NOMO-1 treated with DMSO at 0.1 percent for 48 hours (cell line): ENCODE data around the gene CEP83.

Experiments
- DNase-seq: peaks from one replicate; lab custom pipeline; 2025; ENCODE audit not compliant: unreplicated experiment; lab: John Stamatoyannopoulos, UW

CEP83 gene

GRCh38 chr12:94272280-94272679 lies 187.4 kb downstream of the CEP83 start:
- DNase-seq = no peak

- no peak for DNase-seq
Observed at GRCh38 chr12:94271351-94271750, 188.3 kb downstream of the CEP83 start.

GRCh38 chr12:94269316-94269999 lies 190.2 kb downstream of the CEP83 start:
- DNase-seq = no peak

DNA sequence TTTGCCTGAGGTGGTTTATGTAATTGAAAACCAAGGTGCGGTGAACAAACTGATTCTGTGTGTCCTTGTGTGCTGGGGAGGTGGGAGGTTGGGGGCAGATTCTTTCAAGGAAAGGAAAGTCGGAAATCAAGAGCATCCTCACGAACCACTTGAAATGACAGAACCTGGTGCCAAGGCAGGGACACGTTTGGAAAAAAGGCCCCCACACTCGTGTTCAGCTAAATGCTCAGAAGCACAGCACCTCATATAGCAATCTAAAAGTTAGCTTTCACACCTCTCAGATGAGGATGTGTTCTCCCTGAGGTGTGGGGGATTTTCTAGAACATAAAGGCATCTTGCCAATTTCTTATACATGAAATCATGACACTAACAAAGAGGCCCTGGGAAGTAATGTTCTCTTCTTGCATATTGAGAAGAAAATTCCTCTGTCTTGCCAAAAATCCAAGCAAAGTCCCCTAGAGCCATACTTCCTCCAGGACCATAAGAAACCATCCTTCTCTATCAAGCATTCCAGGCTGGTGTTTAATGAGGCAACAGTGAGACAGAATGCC lies 191.7 kb downstream of the CEP83 start:
- no peak for DNase-seq

GRCh38 chr12:94267537-94267872 lies 192.2 kb downstream of the CEP83 start:
- no peak for DNase-seq

DNA sequence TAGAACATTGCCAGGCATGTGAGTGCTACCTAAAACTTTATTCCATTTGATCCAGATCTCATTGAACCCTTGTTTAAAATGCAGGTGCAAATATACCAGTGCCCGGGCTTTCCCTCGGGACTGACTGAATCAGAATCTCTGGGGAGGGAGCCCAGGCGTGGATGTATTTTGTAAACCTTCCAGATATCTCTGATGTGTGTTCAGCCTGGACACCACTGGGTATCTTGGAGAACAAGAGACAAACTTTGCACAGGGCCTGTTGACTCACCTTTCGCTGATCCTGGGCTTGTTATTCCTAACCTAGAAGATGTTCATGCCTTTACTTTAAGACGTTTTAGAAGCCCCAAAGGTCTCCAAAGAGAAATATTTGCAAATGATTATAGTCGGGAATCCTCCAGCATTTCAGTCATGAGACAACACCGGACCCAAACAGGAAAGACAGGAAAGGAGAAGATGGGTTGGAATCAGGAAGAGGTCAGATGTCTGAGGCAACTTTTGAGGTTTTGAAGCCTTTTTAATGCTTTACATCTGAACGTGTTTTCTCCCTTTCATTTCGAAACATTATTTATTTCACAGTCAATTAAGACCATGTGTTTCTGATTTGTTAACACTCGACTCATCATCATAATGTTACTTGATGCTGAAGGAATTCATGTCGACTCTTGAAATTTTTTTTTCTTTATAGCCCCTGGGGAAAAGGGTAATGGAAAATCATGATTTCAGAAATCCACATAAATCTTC lies 192.7 kb downstream of the CEP83 start:
- DNase-seq = peak; percentile 73

DNA sequence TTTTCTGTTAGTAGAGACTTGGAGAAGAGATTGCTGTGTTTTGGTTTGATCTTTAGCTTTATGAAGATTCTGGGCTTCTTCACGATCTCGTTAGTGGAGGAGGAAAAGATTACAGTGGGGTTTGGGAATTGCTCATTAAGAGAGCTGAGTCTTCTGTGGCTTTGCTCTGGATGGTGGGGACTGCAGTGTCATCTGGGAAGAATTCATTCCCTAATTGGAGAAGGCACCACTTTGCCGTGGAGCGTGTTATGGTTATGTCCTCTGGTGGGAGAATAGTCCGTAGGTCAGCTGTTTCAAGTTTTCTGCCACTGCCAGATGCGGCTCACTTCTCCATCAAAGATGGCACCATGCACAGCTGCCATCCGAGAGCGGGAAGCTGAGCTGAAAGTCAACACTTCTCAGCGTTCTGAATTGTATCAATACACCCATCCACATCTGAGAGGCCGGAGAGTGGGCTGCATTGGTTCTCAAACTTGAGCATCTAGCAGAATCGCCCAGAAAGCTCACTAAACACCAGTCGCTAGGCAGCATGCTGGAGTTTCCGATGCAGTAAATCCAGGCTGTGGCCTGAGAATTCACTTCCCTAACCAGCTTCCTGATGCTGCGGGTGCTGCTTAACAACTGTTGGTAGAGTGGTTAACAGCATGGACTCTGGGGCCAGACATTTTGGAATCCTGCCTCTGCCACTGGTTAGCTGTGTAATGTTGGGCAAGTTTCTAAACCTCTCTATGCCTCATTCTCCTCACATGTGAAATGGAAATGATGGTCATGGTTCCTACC lies 193.5 kb downstream of the CEP83 start:
- DNase-seq = peak; percentile 20

GRCh38 chr12:94265539-94265938 lies 194.1 kb downstream of the CEP83 start:
- peak; percentile 13 for DNase-seq

- DNase-seq = no peak
Observed at GRCh38 chr12:94264736-94265485, 194.8 kb downstream of the CEP83 start.

DNA sequence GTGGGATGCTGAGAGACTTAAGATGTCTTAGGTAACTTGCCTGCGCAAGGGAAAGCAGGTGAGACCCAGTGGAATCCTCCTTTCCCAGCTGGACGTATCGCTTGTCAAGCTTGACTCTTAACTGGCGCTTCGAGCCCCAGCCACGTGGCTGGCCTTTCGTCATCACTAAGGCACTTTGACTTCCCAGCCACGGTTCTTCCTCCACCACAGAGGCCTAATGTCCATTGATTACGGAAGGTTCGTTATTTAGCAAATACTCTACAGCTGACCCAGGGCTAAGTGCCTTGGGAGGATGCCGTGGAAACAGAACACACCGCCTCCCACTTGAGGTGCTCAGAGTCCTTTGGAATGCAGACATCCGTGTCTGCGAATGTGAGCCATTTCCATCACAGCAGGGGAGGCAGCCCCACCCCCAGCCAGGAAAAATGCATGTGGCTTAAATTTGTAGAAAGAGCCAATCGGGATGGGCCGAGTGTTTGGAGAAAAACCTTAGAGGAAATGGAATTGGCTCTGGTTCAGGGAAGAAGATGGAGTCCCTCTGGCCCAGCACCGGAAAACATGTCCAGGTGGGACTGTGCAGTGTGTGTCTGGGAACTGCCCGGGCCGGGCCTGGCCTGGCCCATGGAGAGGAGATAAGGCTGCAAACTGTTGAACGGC lies 195.6 kb downstream of the CEP83 start:
- no peak for DNase-seq

GRCh38 chr12:94263011-94263811 lies 196.5 kb downstream of the CEP83 start:
- peak; percentile 86 for DNase-seq

DNA sequence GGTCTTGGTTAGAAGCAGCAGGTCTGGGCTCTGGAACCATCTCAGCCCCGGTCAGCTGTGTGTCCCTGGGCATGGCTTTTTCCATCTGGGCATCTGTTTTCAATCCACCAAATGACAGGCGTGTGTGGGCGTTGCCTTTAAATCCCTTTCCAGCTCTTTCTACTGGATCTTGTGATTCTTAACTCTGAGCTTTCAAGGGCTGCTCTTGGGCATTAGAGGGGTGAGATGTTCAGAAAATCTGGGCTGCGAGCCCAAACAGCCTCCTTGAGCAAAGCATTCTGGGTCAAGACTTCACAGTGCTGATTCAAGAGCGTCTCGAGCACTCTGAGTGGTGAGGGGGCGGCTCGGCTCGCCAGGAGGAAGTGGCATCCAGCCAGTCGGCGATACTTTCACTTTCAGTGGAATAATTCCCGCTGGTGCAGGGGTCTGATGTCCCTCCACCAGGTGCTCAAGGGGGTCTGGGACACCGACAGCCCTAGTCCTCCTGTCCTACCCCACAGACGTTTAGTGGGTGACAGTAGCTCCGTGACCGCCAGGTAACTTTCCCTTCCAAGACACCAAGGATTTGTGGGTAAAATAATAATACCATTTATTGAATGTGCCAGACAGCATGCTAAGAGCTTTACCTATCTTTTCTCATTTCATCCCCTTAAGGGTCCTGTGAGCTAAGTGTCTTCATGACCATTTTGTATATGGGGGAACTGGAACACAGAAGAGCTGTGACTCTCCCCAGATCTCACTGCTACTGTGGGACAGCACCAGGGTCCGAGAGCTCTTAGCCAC lies 197.2 kb downstream of the CEP83 start:
- DNase-seq = peak; percentile 69

DNA sequence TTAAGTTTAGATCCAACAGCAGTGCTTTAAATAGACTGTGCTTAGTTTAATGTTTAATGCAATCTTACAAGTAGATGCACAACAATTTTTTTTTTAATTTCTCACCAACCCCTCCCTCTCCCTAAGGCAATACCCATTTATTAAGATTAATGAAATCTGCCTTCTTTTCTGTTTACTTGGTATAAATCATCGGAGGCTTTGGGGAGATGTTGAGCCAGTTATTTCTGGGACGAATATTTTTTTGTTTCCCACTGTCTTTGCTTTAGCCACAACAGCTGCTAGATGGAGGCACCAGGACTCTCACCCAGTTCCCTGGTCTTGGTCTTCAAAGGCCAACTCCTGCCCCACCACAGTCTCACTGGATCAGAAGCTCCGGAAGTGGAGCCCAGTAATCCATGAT lies 197.9 kb downstream of the CEP83 start:
- no peak for DNase-seq

DNA sequence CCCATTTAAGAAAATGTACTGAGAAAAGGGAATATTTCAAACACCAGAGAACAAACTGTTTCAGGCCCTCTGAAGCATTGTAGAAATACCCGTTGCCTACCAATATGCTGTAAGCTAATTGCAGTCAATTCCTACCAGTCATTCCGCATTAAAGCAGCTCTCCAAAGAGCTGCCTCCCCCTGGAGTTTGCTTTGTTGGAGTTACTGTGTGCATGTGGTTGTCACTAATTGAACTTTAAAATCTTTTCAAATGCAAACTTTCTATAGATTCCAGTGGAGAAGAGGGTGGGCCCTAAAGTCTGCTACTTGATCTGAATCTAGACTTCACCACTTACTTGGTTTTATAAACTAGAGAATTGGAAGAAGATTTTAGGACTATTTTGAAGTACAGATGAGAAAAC lies 198.5 kb downstream of the CEP83 start:
- DNase-seq = no peak

DNA sequence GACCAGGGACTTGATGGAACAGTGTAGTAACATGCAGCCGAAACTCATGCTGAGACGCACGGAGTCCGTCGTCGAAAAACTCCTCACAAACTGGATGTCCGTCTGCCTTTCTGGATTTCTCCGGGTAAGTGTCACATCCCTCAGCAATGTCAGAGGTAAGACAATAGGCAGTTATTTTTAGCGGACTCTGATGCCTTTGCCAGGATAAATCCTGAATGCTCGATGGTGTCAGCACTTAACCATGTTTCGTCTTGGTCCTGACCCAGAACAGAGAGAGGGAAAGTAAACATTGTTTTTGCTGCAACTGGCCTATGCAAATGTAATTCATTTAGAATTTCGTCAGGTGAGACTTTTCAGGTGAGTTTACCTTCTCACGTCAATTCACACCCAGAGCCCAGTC lies 198.9 kb downstream of the CEP83 start:
- no peak for DNase-seq

GRCh38 chr12:94260017-94260416 lies 199.7 kb downstream of the CEP83 start:
- no peak for DNase-seq

DNA sequence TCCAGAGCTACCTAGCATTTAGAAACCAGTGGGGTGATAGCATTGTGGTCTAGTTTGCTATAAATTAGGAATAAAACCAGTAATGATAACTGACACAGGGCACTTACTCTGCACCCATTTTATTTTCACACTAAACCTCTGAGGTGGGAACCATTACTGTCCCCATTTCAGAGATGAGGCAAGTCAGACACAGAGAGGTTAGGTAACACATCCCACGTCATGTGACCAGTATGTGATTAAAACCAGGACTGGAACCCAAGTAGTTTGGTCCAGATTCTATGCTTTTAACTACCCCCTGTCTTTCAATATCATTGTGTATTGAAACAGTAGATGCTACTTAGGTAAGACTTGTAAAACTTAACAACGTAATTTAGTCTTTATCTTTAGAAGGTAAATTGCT lies 201.1 kb downstream of the CEP83 start:
- DNase-seq = no peak
